Measurements from ENCODE around the gene PCCA.
"Not testable (repeated sequence)": the region's sequence is repeated elsewhere in the genome, so short reads cannot be mapped to it uniquely, and the experiment has no call there.

The PCCA gene

DNA sequence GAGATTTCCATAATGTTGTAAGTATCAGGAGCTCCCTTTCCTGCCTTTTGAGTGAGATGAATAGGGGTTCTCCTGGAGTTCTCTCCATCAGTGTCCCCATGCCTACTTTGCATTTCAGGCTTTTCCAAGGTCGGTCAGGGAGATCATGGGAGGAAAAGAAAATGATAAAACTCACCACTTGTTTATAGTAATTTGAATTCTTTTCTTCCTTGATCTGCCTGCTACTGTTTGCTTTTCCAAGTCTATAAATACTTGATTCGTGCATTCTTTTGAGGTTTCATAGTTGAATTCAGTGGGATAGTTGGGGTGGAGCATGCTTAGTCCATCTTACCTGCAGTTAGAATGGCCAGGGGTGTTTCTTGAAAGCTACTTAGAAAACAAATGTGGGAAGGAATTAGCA, 51.5 kb downstream of the PCCA start:
- DNase-seq (ENCODE audit: low read depth) = no peak

DNA sequence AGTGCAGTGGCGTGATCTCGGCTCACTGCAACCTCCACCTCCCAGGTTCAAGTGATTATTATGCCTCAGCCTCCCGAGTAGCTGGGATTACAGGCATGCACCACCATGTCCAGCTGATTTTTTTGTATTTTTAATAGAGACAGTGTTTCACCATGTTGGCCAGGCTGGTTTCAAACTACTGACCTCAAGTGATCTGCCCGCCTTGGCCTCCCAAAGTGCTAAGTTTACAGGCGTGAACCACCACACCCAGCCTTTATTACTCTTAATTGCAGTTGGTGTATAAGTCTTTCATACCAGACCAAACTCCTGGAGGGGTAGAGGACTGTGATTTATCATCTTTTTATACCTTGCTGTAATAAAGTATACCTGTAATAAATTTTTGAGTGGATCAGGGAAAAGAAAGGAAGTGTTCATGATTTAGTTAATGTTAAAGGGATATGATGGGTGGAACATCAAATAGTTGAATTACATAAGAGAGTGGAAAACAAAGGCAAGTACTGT, 52.6 kb downstream of the PCCA start:
- DNase-seq (ENCODE audit: low read depth) = not testable (repeated sequence)

DNA sequence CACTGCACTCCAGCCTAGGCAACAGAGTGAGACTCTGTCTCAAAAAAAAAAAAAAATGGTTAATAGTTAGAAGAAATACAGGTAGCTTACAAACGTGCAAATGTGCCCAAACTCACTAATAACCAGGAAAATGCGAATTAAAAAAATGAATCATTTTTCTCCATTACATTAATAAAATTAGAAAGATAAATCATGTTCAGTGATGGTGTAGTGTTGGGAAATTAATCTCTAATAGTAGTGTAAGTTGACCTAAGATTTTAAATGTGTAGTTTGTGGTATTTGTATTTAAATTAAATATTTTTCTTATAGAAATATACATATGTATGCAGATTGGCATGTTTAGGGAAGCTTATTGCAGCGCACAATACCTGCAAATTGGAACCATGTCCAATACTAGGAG, 57.6 kb downstream of the PCCA start:
- no peak for DNase-seq (ENCODE audit: low read depth)

DNA sequence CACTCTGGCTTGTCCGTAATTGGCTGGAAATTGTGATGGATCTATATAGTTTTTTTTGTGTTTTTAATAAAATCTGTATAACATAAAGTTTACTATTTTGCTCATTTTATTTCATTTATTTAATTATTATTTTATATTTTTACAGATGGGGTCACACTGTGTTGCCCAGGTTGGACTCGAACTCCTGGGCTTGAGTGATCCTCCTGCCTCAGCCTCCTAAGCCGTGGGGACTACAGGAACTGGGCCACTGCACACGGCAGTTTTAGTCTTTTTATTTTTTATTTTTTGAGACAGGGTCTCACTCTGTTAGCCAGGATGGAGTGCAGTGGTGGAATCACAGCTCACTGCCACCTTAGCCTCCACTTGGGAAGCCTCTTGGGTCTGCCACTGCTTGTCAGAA, 58.9 kb downstream of the PCCA start:
- no peak for DNase-seq (ENCODE audit: low read depth)

DNA sequence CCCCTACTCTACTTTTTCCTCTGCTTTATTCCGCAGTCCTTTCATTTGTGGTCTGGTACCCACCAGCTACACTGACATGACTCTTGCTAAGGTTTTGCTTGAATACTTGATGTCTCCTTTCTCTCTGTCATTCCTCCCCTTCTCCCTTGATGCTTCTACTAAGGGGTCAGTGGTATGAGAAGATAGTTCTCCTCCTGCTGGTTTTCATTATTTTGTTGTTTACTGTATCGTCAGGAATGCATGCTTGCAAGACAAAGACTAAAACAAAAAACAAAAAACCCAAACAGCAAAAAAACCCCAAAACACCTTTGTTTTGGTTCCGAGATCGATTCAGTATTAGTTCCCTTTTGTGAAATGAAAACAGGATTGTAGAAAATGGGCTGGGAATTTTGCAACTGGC, 59.5 kb downstream of the PCCA start:
- DNase-seq (ENCODE audit: low read depth) = no peak

DNA sequence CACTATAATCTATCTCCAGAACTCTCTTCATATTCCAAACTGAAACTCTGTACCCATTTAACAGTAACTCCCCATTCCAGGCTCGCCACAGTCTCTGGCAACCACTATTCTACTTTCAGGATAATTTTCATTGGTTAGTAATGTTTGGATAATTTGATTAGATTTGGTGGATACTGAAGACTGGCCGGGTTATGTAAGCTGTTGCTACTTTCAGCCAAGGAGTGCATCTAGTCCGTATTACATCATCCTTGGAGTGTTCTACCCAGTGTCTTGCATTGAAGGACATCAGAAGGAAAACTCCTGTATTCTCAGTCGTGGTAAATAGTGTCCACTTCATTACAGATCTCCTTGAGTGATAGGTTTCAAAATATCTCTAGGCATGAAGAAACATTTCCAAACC, 60.5 kb downstream of the PCCA start:
- no peak for DNase-seq (ENCODE audit: low read depth)

DNA sequence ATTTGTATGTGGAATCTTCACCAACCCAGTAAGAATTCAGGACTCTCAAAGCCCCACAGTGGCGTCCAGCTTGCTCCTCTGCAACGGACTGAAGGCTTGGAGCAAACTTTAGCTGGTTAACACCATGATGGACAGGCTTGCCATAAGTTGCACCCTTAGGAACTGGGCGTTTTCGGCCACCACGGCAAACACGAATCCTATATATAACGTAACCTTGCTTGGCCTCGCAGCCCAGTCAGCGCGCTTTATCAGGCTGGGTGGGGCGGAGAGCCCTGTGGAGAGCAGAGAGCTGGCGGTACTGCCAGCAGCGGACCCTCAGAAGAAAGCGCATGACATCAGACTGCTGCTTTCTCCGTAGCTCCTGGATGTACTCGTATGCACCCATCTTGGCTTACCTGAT, 61.8 kb downstream of the PCCA start:
- not testable (repeated sequence) for DNase-seq (ENCODE audit: low read depth)

DNA sequence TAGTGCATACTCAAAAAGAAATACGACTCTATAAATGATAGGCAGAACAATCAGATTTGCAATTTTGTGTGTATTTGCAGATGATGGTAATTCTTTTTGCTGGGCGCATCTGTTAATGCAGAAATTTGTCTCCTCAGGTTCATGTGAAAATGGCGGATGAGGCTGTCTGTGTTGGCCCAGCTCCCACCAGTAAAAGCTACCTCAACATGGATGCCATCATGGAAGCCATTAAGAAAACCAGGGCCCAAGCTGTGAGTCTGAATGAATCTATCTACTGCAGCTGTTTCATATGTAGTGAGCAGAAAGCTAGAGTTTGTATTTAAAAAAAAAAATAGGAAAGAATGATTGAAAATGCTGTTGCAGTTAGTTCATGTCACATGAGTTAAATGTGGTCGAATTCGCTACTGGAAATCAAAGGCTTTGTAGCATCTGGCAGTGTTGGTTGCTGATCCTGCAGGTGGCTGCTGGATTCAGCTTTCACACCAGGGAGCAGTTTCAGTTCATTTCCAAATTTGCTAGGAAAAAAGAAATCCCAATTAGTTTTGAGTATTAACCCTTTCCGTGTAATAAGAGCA, 66.0 kb downstream of the PCCA start:
- no peak for DNase-seq (ENCODE audit: low read depth)

DNA sequence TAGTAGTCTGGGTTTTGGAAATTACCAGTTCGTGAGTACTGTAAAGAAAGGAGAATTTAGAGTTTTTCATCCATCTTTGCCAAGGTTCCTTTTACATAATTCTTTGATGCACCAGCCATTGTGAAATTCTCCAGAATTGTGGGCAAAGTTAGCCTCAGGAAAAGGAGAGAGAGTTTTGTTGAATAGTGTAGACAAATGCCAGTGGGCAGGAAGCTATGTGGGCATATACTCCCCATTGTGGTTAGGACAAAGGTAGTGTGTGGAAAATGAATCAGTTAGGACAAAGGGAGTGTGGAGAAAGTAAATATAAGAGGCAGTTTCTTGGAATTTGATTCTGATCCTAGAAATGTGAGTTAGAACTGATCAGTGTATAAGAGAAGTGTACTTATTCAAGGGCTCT, 67.9 kb downstream of the PCCA start:
- DNase-seq (ENCODE audit: low read depth) = no peak

DNA sequence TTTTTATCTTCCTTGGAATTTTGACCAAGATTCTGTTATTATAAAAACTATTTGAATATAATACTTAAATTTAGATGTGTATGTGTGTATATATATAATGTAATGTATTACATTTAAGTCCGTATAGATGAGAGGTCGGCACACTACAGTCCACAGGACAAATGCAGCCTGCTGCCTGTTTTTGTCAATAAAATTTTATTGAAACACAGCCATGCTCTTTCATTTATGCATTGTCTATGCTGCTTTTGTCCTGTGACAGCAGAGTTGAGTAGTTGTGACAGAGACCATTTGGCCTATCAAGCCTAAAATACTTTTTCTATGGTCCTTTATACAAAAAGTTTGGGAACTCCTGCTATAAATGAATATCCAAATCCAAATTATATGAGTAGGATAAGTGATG, 69.7 kb downstream of the PCCA start:
- DNase-seq (ENCODE audit: low read depth) = no peak

DNA sequence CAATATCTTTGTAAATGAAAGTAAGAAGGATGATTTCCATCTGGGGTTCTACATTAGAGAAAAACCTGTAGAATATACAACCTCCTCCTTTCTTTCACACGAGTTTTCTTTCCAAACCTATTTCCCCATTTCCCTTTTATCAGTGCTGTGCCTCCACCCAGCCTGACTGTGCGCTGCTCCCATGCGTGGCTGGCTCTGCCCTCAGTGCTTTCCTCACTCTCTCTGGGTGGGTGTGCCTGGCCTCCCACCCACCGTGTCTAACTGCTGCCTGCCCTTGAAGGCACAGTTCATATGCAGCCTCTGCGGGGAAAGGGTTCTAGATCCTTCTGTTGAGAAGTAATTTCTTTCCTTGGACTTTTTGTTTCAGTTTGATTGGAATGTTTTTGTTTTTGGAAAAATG, 70.7 kb downstream of the PCCA start:
- no peak for DNase-seq (ENCODE audit: low read depth)

DNA sequence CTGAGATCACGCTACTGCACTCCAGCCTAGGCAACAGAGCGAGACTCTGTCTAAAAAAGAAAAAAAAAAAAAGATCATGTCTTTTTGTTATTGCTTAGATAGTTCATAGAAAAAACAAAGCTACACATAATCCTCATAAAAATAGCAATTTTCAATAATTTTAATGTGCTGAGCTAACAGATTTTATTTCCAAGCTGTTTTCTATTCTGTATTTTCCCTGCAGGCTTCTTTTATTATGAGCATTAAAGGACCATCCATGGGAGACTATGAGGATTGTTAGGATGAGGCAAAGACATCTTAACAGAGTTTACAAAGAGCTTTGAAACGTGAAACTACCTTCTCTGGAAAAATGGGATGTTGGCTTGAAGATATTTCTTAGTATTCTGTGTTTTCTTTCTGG, 71.6 kb downstream of the PCCA start:
- DNase-seq (ENCODE audit: low read depth) = no peak

DNA sequence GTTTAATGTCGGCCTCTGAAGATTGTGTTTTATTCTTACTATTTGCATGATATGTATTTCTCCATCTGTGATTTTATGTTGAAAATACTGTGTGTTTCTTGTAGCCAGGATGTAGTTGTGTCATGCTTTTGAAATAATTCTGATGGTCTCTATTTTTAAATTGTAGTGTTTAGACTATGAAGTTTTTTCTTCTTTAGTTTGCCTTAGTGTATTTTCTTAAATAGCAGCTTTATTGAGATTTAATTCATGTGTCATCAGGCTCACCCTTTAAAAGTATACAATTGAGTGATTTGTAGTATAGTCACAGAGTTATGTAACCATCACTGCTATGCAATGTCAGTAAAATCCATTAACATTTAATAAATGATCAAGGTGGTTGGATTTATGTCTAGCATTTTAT, 74.5 kb downstream of the PCCA start:
- no peak for DNase-seq (ENCODE audit: low read depth)

DNA sequence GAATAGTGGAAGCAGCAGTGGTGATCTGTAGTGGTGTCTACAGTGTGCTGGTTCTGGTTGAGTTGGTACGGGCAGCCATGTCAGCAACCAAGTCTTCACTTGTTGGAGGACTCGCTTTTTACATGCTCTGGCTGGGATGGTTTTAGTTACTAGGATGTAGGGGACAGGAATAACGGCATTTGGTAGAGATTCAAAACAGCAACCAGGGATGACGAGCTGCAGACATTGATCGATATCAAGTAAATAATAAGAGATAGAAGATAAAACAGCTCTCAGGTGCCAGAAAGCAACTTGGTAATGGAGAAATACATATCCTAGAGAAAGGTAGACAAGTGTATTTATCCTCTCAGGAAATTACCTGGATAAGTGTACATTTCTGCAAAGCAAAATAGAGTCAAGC, 84.3 kb downstream of the PCCA start:
- DNase-seq (ENCODE audit: low read depth) = no peak

DNA sequence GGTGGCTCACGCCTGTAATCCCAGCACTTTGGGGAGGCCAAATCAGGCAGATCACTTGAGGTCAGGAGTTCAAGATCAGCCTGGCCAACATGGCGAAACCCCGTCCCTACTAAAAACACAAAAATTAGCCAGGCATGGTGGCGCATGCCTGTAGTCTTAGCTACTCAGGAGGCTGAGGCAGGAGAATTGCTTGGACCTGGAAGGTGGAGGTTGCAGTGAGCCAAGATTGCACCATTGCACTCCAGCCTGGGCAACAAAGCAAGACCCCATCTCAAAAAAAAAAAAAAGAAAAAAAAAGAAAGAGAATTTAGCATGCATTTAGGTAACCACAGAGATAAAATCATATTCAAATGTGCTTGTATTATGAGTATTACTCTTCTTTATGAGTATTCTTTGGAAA, 85.6 kb downstream of the PCCA start:
- DNase-seq (ENCODE audit: low read depth) = not testable (repeated sequence)

DNA sequence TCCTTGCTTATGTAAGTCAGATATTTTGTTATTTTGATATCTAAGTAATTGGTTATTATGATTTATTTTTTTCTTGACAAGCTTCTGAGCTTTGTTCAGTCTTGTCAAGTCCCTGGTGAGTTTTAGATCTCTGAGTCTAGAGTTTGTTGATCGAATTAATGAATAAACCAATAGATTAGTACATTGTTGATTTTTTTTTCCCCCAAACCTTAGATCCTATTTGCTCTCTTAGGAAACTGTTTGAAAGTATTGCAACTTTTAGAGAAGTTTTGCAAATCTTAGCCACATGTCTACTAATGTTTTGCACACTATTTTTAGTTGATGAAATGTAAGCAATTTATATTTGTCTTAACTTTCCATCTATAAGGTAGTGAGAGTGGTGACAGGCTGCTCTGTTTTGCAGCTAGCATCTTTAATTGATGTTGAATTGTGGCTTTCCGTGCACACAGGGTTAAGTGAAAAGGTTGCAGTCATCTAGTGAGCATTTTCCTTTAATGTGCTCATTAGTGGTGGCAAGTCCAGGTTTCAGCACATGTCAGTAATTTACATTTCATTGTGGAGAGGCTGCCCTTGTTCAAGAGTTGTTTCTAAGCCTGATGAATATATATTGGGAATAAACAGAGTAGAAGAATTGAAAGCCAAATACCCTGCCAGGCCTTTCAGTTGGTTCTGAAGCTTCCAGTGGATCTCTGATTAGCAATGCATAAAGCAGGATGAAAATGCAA, 86.3 kb downstream of the PCCA start:
- DNase-seq (ENCODE audit: low read depth) = no peak

DNA sequence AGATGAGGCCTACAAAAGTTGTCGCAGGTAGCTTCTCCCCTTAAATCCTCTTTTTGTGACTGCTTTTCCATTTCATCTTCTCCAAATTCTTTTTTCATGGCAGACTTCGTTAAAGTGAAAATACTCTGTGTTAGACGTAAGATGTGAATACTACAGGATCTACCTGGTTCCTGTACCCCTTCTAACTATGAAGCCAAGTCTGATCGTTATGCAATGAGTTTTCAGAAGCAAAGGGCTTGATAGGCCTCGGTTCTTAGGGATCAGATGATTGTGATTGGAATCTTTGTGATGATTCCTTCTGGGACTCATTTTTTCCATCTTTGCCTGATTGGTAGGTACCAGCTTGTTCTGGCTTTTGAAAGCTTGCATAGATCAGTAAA, 86.9 kb downstream of the PCCA start:
- DNase-seq (ENCODE audit: low read depth) = no peak

DNA sequence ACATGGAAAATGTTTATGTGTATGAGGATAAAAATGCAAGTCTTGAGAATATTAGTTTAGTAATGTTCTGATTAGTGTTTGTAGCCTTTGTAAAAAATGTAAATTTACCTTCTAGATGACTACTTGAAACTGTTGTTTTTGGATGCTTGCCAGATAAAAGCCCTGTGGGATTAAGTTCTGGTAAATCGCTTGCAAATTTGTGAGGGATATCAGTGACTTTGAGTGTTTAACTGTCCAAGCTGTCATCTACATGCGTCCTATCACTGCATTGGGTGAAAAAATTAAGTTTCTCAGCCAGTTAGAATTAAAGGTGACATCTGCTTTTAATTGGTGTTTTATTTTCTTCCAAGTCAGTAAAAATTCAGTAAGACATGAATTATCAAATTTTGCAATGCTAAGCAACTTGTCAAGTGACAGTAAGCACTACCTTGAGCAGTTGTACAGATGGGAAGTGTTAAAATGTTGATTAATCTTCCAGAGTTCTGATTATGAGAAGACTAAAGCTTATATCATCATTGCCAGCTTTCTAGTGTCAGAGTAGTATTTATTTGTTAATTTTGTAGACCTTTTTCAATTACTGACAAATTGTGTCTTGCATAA, 88.0 kb downstream of the PCCA start:
- DNase-seq (ENCODE audit: low read depth) = no peak

DNA sequence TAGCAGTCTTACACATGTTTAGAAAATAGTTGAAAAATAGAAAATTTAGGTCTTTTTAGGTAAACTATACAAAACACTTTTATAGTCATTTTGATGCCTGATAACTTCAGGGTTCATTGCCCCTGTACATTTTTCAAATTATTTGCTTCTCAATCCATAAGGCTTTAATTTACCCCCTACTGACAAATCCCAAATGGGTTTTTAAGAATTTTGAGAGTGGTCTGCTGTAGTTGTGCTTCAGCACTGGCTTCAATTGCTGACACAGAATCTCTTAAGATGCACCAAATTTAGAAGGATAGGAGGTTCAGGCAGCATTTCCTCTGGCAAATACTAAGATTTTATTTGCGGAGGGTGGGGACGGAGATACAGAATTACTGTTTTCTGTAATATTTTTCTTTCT, 89.4 kb downstream of the PCCA start:
- DNase-seq (ENCODE audit: low read depth) = no peak

DNA sequence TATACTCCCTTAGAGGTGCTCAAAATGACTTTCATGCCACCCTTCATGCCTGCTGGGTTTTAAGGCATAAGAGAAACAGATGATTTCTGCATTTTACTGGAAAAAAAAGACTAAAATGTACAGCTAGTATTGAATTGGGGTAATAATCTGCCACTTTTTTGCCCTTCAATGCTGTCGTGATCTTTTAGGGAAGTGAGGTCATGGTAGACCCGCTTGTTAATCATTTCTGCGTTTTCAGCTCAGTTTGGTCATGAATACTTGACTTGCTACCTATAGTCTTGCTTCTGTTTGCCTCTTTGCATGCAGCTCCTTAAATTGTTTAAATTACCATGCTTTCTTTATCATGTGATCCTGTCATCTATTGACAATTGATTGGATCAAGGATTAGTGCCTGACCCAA, 90.4 kb downstream of the PCCA start:
- DNase-seq (ENCODE audit: low read depth) = no peak

DNA sequence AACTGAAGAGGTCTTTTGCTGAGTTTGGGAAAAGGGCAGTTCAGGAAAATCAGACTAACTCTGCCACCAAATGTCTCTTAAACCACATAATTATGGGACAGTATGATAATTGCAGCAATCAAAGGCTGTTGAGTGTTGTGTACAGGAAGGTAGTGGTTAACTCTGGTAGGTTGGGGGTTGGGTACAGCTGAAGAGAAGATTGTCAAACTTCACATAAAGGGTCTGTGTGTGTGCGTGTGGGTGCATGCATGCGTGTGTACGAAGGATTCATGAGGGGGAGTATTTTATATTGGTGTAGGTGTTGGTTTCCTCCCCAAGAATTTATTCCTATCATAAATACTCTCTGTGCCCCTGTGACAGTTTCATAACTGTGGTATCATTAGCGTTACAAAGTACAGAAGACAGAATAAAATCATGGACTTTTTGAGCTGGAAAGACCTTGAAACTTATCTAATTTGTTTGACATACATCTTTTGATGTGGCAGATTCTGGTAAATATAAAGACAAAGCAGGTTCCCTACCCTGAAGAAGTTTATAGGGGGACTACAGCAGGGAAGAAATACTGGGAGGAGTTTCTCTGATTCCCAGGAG, 94.1 kb downstream of the PCCA start:
- DNase-seq (ENCODE audit: low read depth) = no peak

DNA sequence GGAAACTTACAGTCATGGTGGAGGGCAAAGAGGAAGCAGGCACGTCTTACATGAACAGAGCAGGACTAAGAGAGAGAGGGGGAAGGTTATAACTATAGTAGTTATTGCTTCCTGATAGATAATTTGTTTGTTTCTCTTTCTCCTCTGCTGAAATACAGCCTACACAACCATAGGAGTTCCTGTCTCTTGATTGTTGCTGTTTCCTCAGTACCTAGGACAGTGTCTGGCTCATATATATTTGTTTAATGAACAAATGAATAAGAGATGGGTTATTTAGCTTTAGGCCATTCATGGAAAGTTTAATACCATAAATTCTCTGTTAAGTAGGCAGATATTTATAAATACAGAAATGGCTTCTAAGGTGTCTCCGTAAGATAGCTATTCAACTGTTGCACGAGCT, 95.2 kb downstream of the PCCA start:
- DNase-seq (ENCODE audit: low read depth) = no peak

DNA sequence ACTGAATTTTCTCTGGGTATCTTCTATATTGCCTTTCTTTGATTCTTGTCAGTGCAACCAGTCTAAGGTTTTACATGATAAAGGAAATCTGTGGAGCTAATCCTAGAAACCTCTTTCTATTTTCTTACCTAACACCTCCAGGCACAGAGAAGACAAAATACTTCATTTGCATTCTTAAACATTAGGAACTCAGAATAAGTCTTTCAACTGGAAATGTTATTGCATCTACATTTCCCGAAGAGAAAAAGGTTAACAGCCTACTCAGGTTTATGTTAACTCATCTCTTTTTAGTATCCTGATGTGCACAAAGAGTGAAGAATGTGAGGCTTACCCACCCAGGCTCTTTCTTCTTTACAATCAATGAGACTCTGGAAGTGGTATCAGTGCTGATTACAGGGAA, 106.7 kb downstream of the PCCA start:
- no peak for DNase-seq (ENCODE audit: low read depth)
